ENCODE results near the gene MALRD1. TPM values are rescaled to one million over a fixed set of nuclear protein-coding genes. Genes with fewer than 3 reads are reported as not detected.
A peak's percentile ranks its signal among the peaks of the same experiment; 100 is the strongest.

The MALRD1 gene
- total and polyA plus RNA-seq, 2 of the 8 experiments (the other 6 are each of a cell fraction or from before 2014, with no cell fraction given), result 0.32 to 0.35 TPM

- TF ChIP-seq BCL11A (IDR thresholded peaks at IDR 0.05; ENCODE audit: low read depth in 2 of 2, low read length in 2 of 2), result no peak
- TF ChIP-seq, protein P1, sequence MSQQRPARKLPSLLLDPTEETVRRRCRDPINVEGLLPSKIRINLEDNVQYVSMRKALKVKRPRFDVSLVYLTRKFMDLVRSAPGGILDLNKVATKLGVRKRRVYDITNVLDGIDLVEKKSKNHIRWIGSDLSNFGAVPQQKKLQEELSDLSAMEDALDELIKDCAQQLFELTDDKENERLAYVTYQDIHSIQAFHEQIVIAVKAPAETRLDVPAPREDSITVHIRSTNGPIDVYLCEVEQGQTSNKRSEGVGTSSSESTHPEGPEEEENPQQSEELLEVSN (IDR thresholded peaks at IDR 0.05), result peak; percentile 92
- TF ChIP-seq SRF (IDR thresholded peaks at IDR 0.05; ENCODE audit: low read depth, low read length), result no peak
- TF ChIP-seq SIX5 (IDR thresholded peaks at IDR 0.05; ENCODE audit: low read depth, low read length), result no peak
- TF ChIP-seq TAF1 (IDR thresholded peaks at IDR 0.05; ENCODE audit: low read depth, low read length), result 0 out of 2 replicates have a peak, but pooled peaks have one; percentile 44
- TF ChIP-seq SUZ12 (IDR thresholded peaks at IDR 0.05; ENCODE audit: low read length), result no peak
- peak; percentile 27; the same call in 1 of the 2 replicates for TF ChIP-seq NRF1 (IDR thresholded peaks at IDR 0.05; ENCODE audit: low read depth, low read length)
- TF ChIP-seq POU5F1 (IDR thresholded peaks at IDR 0.05; ENCODE audit: low read depth, low read length), result no peak
- no peak for TF ChIP-seq BRCA1 (IDR thresholded peaks at IDR 0.05; ENCODE audit: low read depth, low read length)
- TF ChIP-seq TAF7 (optimal IDR thresholded peaks at IDR 0.05; ENCODE audit: borderline replicate concordance, low read depth, low read length), result peak; percentile 79
- no peak for TF ChIP-seq ZNF274 (IDR thresholded peaks at IDR 0.05; ENCODE audit: borderline replicate concordance, extremely low read depth, low read length)
- TF ChIP-seq ASH2L (IDR thresholded peaks at IDR 0.05; ENCODE audit: low read length), result peak; percentile 78
- no peak for TF ChIP-seq RNF2 (IDR thresholded peaks at IDR 0.05; ENCODE audit: borderline replicate concordance, low read depth, low read length, missing control alignments, poor library complexity, severe bottlenecking)
- TF ChIP-seq GTF2F1 (IDR thresholded peaks at IDR 0.05; ENCODE audit: borderline replicate concordance, low read depth, low read length), result no peak
- TF ChIP-seq USF2 (IDR thresholded peaks at IDR 0.05; ENCODE audit: low read length), result no peak
- no peak for TF ChIP-seq KDM4A (IDR thresholded peaks at IDR 0.05; ENCODE audit: low read depth, low read length, severe bottlenecking)
- TF ChIP-seq JUN (IDR thresholded peaks at IDR 0.05; ENCODE audit: low read depth, low read length), result no peak
- peak; percentile 2 to 52; a peak in 3 of 4 replicates for TF ChIP-seq RAD21 (IDR thresholded peaks at IDR 0.05 in 1 of 2, conservative IDR thresholded peaks at IDR 0.05 in 1 of 2; ENCODE audit: low read depth in 2 of 2, low read length in 2 of 2)
Observed at GRCh38 chr10:19488592-19489280, 440.1 kb downstream of the MALRD1 start (continued).
